ENCODE data around the gene COLQ. TPM values are rescaled to one million over a fixed set of nuclear protein-coding genes. Genes with fewer than 3 reads are reported as not detected.

The COLQ gene
- total RNA-seq, 1 donor from 2014 or later: 0.13 TPM

DNA sequence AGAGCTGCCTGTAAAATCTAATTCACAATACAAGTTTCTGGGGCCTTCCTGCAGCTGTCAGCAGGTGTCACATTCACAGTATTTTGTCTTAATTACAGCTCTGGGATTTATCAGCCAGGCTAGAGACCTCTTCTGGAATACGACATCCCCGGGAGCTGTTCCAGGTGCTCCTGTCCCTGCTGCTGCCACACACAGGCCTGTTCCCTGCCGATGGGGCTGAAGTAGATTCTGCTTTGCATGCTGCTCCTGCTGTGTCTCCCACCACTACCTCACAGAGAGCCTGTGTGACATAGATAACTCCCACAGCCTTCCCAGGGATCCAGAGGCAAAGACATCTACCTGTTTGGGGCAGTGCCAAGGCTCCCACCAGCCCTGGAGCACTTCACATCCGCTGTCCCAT is 20.4 kb downstream of the COLQ start:
- Histone ChIP-seq H3K36me3 (ENCODE audit: control insufficient read depth, insufficient read depth, low read length) (no peaks in the 10 kb centered on the region), H3K4me3 (ENCODE audit: low read depth, low read length) (no peak overlapping the region), H3K27me3 (ENCODE audit: control insufficient read depth, insufficient read depth, low read length) (no peaks in the 10 kb centered on the region)
- no peak for DNase-seq (ENCODE audit: low read depth)
- TF ChIP-seq, protein P1, sequence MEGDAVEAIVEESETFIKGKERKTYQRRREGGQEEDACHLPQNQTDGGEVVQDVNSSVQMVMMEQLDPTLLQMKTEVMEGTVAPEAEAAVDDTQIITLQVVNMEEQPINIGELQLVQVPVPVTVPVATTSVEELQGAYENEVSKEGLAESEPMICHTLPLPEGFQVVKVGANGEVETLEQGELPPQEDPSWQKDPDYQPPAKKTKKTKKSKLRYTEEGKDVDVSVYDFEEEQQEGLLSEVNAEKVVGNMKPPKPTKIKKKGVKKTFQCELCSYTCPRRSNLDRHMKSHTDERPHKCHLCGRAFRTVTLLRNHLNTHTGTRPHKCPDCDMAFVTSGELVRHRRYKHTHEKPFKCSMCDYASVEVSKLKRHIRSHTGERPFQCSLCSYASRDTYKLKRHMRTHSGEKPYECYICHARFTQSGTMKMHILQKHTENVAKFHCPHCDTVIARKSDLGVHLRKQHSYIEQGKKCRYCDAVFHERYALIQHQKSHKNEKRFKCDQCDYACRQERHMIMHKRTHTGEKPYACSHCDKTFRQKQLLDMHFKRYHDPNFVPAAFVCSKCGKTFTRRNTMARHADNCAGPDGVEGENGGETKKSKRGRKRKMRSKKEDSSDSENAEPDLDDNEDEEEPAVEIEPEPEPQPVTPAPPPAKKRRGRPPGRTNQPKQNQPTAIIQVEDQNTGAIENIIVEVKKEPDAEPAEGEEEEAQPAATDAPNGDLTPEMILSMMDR (IDR thresholded peaks at IDR 0.05; ENCODE audit: insufficient read depth, low read length, poor library complexity, severe bottlenecking): no peak

DNA sequence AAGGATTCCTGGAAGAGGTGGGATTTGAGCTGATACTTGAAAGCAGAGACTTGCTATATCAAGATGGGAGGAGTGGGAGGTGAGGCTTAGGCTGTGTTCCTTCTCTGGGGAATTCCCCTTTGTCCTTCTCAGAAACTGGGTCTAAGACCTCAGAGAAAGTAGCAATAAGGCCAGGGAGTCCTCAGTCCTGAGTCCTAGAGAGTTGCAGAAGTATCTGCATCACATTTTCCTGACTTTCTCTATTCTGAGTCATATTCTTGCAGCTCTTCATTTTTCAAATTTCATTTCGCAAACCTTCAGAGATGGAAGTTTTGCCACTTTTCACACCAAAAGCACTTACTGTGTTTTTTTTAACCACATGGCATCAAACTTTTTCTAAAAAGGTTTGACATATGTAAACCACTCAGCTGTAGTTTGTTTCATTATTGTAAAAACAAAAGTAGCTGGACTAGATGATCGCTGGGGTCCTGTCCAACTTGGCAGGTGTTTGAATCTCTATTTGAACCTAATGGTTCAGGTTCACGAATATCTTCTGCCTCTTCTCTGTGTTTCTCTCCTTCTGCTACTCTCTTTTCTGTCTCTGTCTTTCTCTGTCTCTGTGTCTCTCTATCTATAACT is 21.3 kb downstream of the COLQ start:
- Histone ChIP-seq H3K4me3 (ENCODE audit: low read depth, low read length) (no peak overlapping the region), H3K27me3 (ENCODE audit: control insufficient read depth, insufficient read depth, low read length) (no peaks in the 10 kb centered on the region), H3K36me3 (ENCODE audit: control insufficient read depth, insufficient read depth, low read length) (no peaks in the 10 kb centered on the region)
- TF ChIP-seq, protein P1 (IDR thresholded peaks at IDR 0.05; ENCODE audit: insufficient read depth, low read length, poor library complexity, severe bottlenecking): no peak
- no peak for DNase-seq (ENCODE audit: low read depth)

DNA sequence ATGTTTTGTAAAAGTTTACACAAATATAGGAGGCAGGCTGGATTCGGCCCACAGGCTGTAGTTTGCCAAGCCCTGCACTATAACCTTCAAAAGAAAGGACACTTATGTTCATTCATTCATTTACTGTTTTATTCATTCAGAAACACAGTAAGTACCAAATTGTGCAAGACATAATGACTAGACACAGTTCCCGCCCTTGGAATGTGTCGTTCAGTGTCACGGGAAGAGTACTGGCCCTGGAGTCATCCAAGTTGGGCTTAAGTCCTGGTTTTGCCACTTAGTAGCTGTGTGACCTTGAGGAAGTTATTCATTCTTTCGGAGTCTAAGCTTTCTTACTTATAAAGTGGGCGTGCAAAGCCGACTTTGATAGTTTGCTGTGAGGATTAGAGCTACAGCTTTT is 22.0 kb downstream of the COLQ start:
- no peaks in the 10 kb centered on the region for H3K27me3 ChIP-seq (ENCODE audit: control insufficient read depth, insufficient read depth, low read length)
- DNase-seq (ENCODE audit: low read depth): no peak
- H3K4me3 ChIP-seq (ENCODE audit: low read depth, low read length): no peak overlapping the region
- H3K36me3 ChIP-seq (ENCODE audit: control insufficient read depth, insufficient read depth, low read length): no peaks in the 10 kb centered on the region
- TF ChIP-seq, protein P1 (IDR thresholded peaks at IDR 0.05; ENCODE audit: insufficient read depth, low read length, poor library complexity, severe bottlenecking): no peak

DNA sequence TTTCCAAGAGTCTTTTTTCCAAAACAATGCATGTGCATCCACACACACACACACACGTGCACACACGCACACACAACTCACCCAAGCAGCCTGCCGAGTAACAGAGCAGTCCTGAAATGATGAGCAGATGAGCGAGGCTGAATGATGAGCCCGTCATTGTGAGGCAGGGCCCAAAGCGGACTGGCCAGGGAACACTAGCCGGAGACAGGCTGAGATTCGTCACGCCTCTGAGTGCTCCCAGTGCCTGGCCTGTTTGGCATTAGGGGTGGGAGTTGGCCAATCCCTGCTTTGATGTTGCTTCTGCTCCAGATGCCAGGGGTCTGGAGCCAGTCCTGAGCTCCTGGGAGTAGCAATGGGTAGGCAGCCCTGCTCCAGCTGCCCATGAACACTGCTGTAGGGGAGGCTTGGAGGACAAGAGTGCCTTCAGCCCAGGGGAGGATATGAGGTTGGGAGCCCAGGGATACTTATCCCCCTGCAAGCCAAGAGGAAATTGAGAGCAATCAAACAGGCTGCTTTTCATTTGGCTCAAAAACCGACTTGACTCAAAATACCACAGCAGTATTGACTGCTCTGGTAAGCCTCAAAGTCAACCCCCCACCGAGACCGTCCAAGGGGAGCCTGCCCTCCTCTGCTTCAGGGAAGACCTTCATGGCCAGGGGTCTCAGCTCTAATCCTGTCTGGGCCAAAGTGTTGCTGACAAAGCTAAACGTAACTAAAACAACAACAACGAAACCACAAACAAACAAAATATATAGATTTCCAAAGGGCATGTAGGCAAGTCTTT is 22.9 kb downstream of the COLQ start:
- TF ChIP-seq, protein P1 (IDR thresholded peaks at IDR 0.05; ENCODE audit: insufficient read depth, low read length, poor library complexity, severe bottlenecking): no peak
- no peaks in the 10 kb centered on the region for H3K36me3 ChIP-seq (ENCODE audit: control insufficient read depth, insufficient read depth, low read length)
- H3K4me3 ChIP-seq (ENCODE audit: low read depth, low read length): no peak overlapping the region
- H3K27me3 ChIP-seq (ENCODE audit: control insufficient read depth, insufficient read depth, low read length): no peaks in the 10 kb centered on the region
- no peak for DNase-seq (ENCODE audit: low read depth)

DNA sequence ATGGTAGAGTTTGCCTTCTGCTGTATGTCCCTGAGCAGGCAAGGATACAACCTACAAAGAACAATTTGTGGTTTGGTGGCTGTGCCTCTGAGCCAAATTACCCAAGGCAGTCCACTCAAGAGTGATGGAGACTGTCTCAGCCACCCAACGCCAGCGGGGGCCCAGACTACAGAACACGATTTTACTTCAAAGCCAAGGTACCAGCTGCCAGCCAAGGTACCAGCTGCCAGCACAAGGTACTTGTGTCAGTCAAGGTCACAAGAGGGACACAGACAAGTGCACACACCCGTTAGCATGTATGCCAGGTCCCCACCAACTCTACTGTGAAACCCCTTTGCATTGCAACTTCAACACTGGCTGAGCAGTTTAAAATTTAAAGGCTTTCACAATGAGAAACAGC is 23.5 kb downstream of the COLQ start:
- no peak for DNase-seq (ENCODE audit: low read depth)
- no peaks in the 10 kb centered on the region for H3K27me3 ChIP-seq (ENCODE audit: control insufficient read depth, insufficient read depth, low read length)
- TF ChIP-seq, protein P1 (IDR thresholded peaks at IDR 0.05; ENCODE audit: insufficient read depth, low read length, poor library complexity, severe bottlenecking): no peak
- H3K36me3 ChIP-seq (ENCODE audit: control insufficient read depth, insufficient read depth, low read length): no peaks in the 10 kb centered on the region
- H3K4me3 ChIP-seq (ENCODE audit: low read depth, low read length): no peak overlapping the region

DNA sequence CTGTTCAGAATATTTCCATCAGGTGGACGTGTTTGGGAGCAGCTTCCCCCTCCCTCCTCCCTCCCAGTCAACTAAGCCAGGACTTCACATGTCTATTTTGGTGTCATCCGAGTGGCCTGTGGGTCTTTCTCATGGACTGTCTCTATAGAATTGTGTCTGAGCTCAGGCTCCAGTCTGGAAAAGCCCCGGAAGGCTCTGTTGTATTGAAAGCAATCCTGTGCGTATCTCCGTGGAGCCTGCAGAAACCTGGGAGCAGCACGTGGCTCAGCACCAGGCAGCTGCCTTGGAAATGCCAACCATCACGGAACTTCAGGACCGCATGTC is 25.2 kb downstream of the COLQ start:
- H3K36me3 ChIP-seq (ENCODE audit: control insufficient read depth, insufficient read depth, low read length): no peaks in the 10 kb centered on the region
- TF ChIP-seq, protein P1 (IDR thresholded peaks at IDR 0.05; ENCODE audit: insufficient read depth, low read length, poor library complexity, severe bottlenecking): no peak
- DNase-seq (ENCODE audit: low read depth): no peak

More for the DNA sequence above, 25.2 kb downstream of the COLQ start:
- Histone ChIP-seq H3K4me3 (ENCODE audit: low read depth, low read length) (no peak overlapping the region), H3K27me3 (ENCODE audit: control insufficient read depth, insufficient read depth, low read length) (no peaks in the 10 kb centered on the region)

Measured in kidney epithelial cell (primary cell).